ENCODE data around the gene CIRBP. TPM values are rescaled to one million over a fixed set of nuclear protein-coding genes. Genes with fewer than 3 reads are reported as not detected.

CIRBP gene
- total RNA-seq, 2 donors from 2014 or later = 492 to 644 TPM

DNA sequence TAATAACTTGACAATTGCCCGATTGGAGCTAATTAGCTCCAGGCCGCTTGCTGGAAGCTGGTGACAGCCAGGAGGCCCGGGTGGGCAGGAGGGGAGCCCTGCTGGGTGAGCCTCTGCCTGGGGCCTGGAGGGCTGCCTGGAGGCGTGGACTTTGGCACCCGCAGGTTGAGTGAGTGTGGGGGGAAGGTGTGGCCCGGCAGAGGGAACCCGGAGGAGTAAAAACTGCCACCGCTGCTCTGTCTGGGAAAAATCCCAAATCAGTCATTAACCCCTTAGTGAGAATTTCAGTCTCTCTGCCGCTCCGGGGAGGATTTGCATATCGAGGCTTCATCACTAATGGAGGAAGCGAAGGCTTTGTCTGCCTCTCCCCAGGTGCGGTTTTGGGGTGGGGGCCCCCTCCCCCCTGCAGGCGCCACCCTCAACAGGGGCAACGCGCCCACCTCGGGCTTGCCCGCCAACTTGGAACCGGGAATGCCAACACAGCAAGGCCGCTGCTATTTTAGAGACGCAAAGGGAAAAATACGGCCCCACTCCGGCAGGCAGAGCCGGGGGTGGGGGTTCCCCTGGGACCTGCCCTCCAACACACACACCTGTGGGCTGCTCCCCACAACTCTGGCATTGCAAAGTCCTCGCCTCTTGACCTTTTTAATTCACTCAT is 22.8 kb downstream of the CIRBP start:
- peaks cover 4 to 15% of the 10 kb centered on the region in 2 donors for H3K4me1 ChIP-seq (ENCODE audit: control insufficient read depth in 1 of 2, low read depth in 2 of 2)
- no peak overlapping the region for H3K27ac ChIP-seq
- TF ChIP-seq, protein P1, sequence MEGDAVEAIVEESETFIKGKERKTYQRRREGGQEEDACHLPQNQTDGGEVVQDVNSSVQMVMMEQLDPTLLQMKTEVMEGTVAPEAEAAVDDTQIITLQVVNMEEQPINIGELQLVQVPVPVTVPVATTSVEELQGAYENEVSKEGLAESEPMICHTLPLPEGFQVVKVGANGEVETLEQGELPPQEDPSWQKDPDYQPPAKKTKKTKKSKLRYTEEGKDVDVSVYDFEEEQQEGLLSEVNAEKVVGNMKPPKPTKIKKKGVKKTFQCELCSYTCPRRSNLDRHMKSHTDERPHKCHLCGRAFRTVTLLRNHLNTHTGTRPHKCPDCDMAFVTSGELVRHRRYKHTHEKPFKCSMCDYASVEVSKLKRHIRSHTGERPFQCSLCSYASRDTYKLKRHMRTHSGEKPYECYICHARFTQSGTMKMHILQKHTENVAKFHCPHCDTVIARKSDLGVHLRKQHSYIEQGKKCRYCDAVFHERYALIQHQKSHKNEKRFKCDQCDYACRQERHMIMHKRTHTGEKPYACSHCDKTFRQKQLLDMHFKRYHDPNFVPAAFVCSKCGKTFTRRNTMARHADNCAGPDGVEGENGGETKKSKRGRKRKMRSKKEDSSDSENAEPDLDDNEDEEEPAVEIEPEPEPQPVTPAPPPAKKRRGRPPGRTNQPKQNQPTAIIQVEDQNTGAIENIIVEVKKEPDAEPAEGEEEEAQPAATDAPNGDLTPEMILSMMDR (IDR thresholded peaks at IDR 0.05) = no peak
- H3K36me3 ChIP-seq = no peaks in the 10 kb centered on the region
- peaks cover 21% of the 10 kb centered on the region for H3K27me3 ChIP-seq (replicated peaks; ENCODE audit: insufficient read depth)
- no peaks in the 10 kb centered on the region for H3K9me3 ChIP-seq
- no peak for ATAC-seq (ENCODE audit: insufficient number of reproducible peaks, low FRiP score, low read depth)
- DNase-seq (ENCODE audit: low spot score) = no peak
- H3K4me3 ChIP-seq = no peak overlapping the region

DNA sequence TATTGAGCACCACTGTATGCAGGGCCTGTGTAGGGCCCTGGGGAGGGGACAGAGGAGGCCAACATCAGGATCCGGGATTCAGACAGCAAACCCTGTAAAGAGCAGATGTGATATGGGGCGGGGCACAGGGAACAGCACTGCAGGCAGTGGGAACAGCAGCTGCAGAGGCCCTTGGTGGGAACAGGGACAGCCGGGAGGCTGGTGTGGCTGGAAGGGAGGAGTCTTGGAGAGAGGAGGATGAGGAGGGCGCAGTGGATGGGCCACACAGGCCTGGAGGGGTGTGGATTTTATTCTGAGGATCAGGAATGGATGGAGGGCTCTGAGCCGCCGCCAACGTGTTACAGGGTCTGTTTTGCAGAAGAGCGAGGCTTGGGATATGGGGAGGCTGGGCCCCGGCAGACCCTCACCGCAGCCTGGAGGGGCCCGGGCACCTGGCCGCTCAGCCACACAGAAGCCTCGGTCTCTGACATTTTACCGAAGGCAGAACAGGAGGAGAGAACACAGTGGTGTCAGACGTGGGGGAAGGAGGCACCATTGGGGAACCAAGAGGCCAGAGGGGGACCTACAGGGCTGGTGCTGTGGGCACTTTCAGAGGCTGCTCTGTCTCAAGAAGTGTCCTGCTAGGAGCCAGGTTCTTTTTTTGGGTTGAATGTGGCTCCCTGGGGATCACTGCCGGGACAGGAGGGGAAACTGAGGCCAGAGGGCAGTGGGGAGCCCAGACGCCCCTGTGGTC is 23.5 kb downstream of the CIRBP start:
- peaks cover 4 to 8% of the 10 kb centered on the region in 2 donors for H3K4me1 ChIP-seq (ENCODE audit: control insufficient read depth in 1 of 2, low read depth in 2 of 2)
- H3K27me3 ChIP-seq (replicated peaks; ENCODE audit: insufficient read depth) = peaks cover 17% of the 10 kb centered on the region
- no peak for DNase-seq (ENCODE audit: low spot score)
- no peaks in the 10 kb centered on the region for H3K9me3 ChIP-seq
- no peak for ATAC-seq (ENCODE audit: insufficient number of reproducible peaks, low FRiP score, low read depth)
- no peak overlapping the region for H3K27ac ChIP-seq
- no peaks in the 10 kb centered on the region for H3K36me3 ChIP-seq
- TF ChIP-seq, protein P1 (IDR thresholded peaks at IDR 0.05) = no peak
- H3K4me3 ChIP-seq = no peak overlapping the region

DNA sequence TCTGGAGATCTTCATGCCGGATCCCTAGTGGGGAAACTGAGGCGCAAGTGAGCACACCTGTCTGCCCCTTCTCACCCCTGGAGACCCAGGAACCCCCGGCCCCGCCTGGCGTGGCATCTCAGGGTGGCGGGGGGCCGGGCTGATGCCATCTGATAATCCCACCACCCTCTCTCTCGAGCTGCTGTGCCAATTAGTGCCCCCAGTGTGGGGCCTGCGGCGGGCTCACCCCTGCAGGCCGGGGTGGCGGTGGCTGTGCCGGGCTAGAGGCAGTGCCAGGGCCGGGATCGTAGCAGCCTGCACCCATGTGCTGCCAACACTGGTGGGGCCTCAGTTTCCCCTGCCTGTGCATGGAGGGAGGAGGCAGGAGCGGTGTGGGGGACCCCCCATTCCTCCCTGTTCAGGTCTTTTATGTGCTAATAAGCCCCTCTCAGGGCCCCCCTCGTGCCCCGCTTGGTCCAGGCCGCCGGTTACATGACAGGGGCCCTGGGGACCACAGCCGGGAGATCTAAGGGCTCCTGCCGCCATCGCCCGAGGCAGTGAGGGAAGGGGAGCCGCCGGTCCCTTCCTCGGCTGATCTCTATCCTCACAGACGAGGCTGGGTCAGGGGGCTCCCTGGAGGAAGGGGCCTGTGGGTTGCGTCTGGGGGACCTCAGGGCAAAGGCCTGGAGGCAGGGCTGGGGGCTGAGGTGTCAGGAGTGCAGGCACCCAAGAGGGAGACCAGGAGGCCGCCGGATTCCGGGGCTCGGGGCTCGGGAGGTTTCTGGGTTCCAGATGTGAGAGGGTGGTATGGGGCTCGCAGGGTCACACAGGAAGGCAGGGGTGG is 24.9 kb downstream of the CIRBP start:
- no peak for ATAC-seq (ENCODE audit: insufficient number of reproducible peaks, low FRiP score, low read depth)
- TF ChIP-seq, protein P1 (IDR thresholded peaks at IDR 0.05) = no peak
- no peak for DNase-seq (ENCODE audit: low spot score)

DNA sequence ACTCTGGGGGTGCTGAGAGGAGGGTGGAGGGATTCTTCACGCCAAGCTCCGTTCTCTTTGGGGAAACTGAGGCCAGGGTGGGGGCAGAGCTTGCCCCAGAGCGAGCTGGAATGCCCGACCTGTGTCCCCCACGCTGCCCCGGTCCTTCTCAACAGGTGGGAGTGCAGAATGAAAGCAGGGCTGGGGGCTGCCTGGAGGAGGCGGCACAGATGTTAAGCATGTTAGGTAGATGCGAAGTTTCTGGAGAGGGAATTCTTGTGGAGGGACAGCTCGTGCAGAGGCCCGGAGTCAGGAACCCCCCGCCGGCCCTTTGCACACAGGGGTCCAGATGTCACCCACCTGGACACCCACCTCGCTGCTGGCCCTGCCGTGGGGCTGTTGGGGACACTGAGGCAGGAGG is 25.6 kb downstream of the CIRBP start:
- ATAC-seq (ENCODE audit: insufficient number of reproducible peaks, low FRiP score, low read depth) (no peak), DNase-seq (ENCODE audit: low spot score) (no peak)
- H3K27me3 ChIP-seq (replicated peaks; ENCODE audit: insufficient read depth) = peaks cover 17% of the 10 kb centered on the region
- no peak overlapping the region for H3K4me3 ChIP-seq
- H3K9me3 ChIP-seq = no peaks in the 10 kb centered on the region
- no peak overlapping the region for H3K27ac ChIP-seq
- peaks cover 4 to 6% of the 10 kb centered on the region in 2 donors for H3K4me1 ChIP-seq (ENCODE audit: control insufficient read depth in 1 of 2, low read depth in 2 of 2)
- H3K36me3 ChIP-seq = no peaks in the 10 kb centered on the region
- TF ChIP-seq, protein P1 (IDR thresholded peaks at IDR 0.05) = no peak

More for the DNA sequence above, 24.9 kb downstream of the CIRBP start:
- H3K4me1 ChIP-seq (ENCODE audit: control insufficient read depth in 1 of 2, low read depth in 2 of 2) = peaks cover 4 to 6% of the 10 kb centered on the region in 2 donors
- no peaks in the 10 kb centered on the region for H3K9me3 ChIP-seq
- H3K27me3 ChIP-seq (replicated peaks; ENCODE audit: insufficient read depth) = peaks cover 17% of the 10 kb centered on the region
- no peak overlapping the region for H3K4me3 ChIP-seq
- H3K36me3 ChIP-seq = no peaks in the 10 kb centered on the region
- H3K27ac ChIP-seq = no peak overlapping the region
